HepG2 (cell line): Measurements from ENCODE around the gene CABLES1.

ENCODE experiments used
- CTCF ChIP-seq: sonication (generic); formaldehyde crosslinking; IDR thresholded peaks from 2 replicates; pipeline ENCODE4 v1.5.0; 2020; ENCODE audit warnings: mild to moderate bottlenecking, missing genetic modification reagents, moderate library complexity
- FOSL2 ChIP-seq: sonication (generic); formaldehyde crosslinking; IDR thresholded peaks from 2 replicates; pipeline ENCODE4 v1.4.0; 2020; ENCODE audit warnings: missing genetic modification reagents
- RBM39 ChIP-seq: fragments of 200-400 bp; formaldehyde crosslinking; IDR thresholded peaks from one replicate; pipeline ENCODE4 v1.6.1; 2018; ENCODE audit warnings: antibody characterized with exemption, mild to moderate bottlenecking, low read depth, low read length; ENCODE audit not compliant: poor library complexity, severe bottlenecking
- SIX4 ChIP-seq: sonication (generic); formaldehyde crosslinking; IDR thresholded peaks from 2 replicates; pipeline ENCODE4 v1.4.0; 2020; ENCODE audit warnings: missing genetic modification reagents
- ZMAT5 ChIP-seq: sonication (generic); formaldehyde crosslinking; IDR thresholded peaks from 2 replicates; pipeline ENCODE4 v1.5.0; 2020; ENCODE audit warnings: mild to moderate bottlenecking, low read depth, missing genetic modification reagents, borderline replicate concordance
- ZNF639 ChIP-seq: conservative IDR thresholded peaks from 2 replicates; pipeline ENCODE4 v1.6.1; 2018; ENCODE audit warnings: missing genetic modification reagents

- TF ChIP-seq ZNF639 (CRISPR knock-in tag), result no peak
- no peak for TF ChIP-seq FOSL2 (CRISPR knock-in tag)
- no peak for TF ChIP-seq CTCF (CRISPR knock-in tag)
- TF ChIP-seq RBM39, result no peak
- TF ChIP-seq SIX4 (CRISPR knock-in tag), result no peak
- no peak for TF ChIP-seq ZMAT5
Measured at GRCh38 chr18:23156134-23156533, 20.8 kb downstream of the CABLES1 start.
